HG03460 (cell line): ENCODE data around the gene CACNA1D.

Experiments
- ATAC-seq: cut with Tn5 transposase; IDR thresholded peaks from one replicate; pipeline ENCODE4 v1.9.1; 2021; ENCODE audit not compliant: unreplicated experiment

The CACNA1D gene

GRCh38 chr3:53803124-53803815 lies 308.9 kb downstream of the CACNA1D start:
- ATAC-seq, result no peak

DNA sequence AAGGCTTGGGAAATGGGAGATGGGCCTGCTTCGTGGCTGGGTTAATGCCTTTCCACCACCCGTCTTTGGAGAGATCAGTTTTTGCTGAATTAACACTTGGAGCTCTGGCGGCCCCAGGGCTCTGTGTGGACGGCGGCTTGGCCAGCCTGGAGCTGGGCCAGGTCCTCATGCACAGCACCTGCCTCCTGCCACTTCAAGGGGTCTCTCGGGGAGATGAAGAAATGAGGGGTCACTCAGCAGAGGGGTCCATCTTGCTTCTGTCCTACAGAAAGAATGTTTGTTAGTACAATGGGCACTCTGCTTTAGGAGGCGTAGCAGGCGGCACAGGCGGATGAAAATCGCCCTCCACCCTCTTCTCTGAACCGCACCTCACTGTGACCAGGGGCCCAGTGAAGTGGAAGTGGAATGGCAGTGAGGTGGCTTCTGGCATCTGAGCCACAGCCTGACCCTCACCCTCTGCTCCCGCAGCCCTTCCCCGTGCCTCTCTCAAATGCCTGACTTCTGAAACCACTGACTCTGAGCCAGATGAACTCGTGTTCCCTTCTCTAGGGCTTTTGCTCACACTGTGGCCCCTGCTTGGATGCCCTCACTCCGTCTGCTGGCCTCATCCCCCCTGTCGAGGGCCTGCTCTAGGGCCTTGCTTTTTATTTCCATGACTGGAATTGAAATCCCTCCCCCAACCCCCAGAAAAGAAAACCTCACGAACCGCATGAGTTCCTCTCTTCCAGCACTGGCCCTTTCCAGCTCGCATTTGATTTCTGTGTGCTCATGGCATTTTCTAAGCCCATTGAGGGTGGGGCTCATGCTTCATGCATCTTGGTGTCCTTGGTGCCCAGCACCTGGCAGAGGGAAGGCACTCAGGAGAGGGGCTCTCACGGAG lies 309.6 kb downstream of the CACNA1D start:
- ATAC-seq, result no peak

DNA sequence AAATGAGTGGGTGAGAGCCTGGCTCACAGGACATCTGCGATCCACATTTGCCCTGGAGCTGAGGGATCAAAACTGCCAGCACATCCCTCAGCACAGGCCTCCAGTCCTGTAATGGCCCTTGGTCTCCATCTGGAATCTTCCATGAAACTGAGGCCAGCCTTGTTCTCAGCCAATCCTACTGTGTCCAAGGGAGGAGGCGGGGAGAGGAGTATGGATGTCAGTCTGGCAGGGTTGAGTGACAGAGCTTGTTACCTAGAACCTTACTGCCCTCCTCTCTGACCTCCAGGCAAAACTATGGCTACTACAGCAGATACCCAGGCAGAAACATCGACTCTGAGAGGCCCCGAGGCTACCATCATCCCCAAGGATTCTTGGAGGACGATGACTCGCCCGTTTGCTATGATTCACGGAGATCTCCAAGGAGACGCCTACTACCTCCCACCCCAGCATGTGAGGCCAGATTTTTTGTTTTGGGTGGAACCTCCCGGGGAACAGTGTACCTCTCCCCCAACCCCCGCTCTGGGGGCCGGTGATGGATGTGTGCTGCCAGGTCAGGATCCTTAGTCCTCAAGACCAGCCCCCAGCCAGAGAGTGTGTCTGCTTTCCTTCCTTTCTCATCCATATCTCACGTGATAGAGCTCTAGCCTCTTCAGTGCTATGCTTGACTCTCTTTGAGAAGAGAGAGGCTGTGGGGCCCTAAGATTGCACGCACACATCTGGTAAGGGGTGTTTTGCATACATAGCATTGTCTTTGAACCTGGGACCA lies 310.5 kb downstream of the CACNA1D start:
- peak; percentile 64 for ATAC-seq

DNA sequence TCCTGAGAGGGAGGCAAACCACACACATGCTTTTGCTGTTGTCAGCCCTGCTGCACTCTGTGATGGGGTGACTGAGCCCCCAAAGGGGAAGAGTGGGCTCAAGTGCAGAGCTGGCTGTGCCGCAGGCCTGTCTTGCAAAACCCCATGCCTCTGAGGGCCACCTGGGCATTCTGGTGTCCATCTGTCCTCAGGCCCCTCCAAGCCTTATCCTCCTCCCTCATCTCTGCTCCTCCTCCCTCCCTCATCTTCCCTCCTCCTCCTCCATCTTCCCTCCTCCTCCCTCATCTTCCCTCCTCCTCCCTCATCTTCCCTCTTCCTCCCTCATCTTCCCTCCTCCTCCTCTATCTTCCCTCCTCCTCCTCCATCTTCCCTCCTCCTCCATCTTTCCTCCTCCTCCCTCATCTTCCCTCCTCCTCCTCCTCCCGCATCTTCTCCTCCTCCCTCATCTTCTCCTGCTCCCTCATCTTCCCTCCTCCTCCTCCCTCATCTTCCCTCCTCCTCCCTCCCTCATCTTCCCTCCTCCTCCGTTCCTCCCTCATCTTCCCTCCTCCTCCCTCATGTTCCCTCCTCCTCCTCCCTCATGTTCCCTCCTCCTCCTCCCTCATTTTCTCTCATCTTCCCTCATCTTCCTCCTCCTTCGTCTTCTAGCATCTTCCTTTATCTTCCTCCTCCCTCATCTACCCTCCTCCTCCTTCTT lies 311.2 kb downstream of the CACNA1D start:
- no peak for ATAC-seq

DNA sequence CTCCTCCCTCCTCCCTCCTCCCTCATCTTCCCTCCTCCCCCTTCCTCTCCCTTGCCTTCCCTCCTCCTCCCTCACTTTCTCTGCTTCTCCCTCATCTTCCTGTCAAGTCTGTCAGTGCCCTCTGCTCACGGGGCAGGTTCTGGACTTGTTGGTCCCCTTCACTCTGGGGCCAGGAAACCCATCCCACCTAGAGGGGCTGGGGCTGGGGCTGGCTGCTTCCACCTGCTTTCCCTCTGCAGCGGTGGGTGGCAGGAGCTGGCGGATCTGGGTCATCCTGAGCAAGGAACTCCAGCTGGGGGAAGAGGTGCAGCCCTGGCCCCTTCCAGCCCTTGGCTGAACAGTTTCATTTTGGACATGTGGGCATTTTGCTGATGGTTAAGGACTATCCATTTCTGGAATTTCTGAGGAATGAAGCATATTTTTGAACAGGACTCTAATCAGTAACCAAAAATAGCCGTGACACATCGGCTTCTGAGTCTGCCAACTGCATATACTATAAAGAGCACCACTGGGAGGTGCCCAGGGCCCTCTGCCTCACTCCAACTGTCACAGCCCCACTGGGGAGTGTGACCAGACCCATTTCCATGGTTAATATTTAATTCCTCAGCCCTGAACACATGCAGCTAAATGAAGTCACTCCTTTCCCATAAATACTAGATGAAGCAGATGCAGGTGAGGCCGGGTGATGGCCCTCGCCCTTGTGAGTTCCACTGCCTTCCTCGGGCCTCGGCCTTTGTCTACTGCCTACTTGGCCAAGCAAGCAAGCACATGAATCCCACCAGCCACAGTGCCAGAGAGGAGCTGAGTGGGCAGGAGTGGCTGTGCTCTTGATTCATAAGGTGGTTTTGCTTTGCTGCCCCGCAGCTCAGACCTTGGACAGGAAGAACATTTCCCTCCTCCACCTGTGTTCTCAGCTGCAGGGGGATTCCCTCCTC lies 312.0 kb downstream of the CACNA1D start:
- ATAC-seq, result peak; percentile 49

- peak; percentile 5 for ATAC-seq
These were observed 312.9 kb downstream of the CACNA1D start for GRCh38 chr3:53807117-53807810.

- ATAC-seq, result no peak
These were observed 314.1 kb downstream of the CACNA1D start for GRCh38 chr3:53808496-53808895.

DNA sequence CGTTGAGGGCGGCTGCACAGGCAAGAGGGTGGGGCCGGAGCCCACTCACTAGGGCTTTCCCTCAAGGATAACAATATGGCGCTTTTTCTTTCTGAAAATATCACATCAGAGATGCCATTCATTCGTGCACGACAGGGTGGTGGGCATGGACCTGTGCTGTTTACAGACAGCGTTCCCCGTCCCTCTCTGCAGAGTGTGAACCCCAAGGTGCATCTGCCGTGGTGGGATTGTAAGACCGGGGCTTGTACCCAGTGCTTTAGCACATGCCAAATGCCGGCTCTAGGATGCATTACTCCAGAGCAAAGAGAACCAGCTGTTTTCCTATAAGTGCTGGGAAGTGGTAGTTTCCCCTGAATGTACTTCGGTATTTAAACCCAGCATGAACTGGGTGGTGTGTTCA lies 314.9 kb downstream of the CACNA1D start:
- no peak for ATAC-seq

- ATAC-seq, result no peak
These were observed 315.5 kb downstream of the CACNA1D start for GRCh38 chr3:53809764-53810400.

GRCh38 chr3:53811143-53811927 lies 316.9 kb downstream of the CACNA1D start:
- no peak for ATAC-seq

- ATAC-seq, result no peak
These were observed 318.0 kb downstream of the CACNA1D start for GRCh38 chr3:53812434-53812833.

GRCh38 chr3:53813229-53813628 lies 318.8 kb downstream of the CACNA1D start:
- ATAC-seq, result no peak

DNA sequence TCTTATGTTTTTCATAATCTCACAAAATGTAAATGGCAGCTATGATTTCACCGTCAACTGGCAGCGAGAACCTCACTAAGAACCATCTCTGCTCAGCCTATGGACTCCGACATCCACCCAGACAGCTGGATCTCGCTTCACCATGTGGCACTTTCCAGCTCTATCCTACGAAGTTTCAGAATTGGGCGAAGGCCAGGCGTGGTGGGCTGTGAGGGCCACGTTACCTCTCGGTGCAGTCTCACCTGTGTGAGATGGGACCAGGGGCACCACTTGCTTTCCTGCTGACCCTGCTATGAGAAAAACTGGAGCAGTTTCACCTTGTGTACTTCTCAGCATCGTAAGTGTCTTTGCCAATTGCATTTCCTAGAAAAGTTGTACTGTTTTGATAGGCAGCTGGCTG lies 319.5 kb downstream of the CACNA1D start:
- no peak for ATAC-seq

GRCh38 chr3:53815067-53815466 lies 320.7 kb downstream of the CACNA1D start:
- ATAC-seq, result no peak

DNA sequence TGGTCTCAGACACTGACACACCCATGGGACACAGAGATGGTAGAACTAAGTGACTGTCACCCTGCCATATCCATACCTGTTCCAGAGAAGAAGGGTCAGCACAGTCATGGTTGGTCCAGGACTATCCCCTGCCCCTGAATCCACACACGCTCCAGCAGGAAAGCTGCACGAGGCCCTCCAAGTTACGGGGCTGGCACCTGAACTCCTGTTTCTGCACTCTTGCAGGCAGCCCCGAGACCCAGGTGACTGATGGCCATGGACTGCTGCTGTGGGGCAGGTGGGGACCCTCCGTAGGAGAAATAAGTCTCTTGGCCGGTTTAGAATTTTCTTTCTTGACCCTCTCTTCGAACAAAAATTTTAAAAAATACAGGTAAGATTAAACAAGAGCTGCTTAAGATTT lies 321.2 kb downstream of the CACNA1D start:
- ATAC-seq, result no peak

DNA sequence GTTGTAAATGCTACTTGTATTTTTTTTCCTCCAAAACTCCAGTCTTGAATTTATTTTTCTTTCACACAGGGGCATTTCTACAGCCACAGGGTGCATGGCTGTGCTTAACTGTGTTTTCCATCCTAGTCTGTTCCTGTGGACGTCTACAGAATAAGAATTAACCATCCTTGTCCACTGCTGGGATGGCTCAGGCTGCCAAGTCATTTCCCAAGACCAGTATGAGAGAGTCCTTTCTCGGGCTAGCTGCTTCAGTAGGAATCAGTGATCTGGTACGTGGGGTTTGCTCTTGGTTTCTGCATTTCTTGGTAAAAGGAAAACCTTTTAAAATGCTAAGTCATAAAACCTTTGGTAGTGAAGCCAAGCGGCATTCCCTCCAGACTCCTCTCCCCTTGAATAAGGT lies 322.0 kb downstream of the CACNA1D start:
- ATAC-seq, result no peak

DNA sequence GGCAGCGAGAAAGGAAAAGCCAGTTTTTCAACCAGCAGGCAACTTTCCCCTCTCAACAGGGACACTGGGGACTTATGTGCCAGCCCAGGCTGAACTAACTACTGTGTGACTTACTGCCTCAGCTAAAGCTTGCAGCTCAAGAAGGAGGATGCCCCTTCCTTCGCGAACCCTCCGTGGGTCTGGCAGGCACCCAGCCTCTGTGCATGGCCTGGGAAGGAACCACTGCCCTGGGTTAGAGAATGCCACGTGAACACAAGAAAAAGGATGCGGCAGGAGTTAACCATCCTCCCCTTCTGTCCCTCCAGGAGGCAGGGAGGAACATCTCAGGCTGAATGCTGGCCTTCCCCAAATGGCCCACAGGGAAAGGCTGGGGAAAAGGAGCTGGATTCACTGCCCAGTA lies 322.8 kb downstream of the CACNA1D start:
- no peak for ATAC-seq

DNA sequence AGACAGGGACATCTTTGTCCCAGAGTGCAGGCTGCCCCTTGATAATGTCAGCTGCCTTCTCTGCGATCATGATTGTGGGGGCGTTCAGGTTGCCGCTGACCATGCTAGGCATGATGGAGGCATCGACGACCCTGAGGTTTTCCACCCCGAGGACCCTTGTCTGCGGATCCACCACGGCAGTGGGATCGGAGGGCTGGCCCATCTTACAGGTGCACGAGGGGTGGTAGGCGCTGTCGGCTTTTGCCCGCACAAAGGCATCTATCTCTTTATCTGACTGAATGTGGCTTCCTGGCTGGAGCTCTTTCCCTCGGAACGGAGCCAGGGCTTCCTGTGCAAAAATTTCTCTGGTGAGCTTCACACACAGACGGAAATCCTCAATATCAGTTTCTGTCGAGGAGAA lies 323.4 kb downstream of the CACNA1D start:
- no peak for ATAC-seq
